Measurements from ENCODE around the gene FAM3C.
"Not testable (repeated sequence)": the region's sequence is repeated elsewhere in the genome, so short reads cannot be mapped to it uniquely, and the experiment has no call there.

FAM3C gene

DNA sequence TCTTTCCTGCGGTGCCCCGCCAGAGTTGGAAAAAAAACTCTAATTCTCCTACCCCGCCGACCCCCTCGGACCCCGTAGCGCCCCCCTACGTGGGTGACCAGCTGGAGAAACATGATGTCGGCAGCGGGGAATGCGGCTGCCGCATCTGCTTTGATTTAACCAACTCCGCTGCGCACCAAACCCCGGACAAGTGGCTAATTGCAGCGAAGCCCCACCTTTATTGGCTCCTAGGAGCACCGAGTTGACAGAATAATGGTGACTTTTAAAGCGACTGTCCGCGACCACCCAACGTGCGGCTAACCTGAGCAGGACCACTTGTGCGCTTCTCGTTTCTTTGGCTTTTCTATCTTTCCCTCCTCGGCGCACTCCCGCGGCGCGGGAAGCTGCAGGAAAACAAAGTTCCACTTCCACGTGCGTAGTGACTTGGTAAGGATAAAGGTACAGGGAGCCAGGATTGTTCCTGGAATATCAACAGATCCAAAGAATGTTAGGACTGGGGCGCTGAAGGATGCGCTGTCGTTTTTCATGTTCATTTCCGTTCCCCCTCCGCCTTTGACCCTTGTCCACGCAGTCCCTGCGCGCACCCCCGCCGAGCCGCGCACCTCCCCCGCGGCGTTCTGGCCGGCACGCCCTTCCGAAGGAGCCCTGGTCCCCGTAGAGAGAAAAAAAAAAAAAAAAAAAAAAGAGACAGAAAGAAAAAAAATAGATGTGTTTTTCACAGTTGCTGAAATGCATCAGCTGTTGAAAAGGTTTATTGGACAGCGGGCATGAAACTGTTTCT is 65.9 kb downstream of the FAM3C start:
- DNase-seq (ENCODE audit: low read depth in 2 of 2) = no peak

- no peak for DNase-seq (ENCODE audit: low read depth in 2 of 2)
Observed at GRCh38 chr7:121329191-121330052, 66.7 kb downstream of the FAM3C start.

DNA sequence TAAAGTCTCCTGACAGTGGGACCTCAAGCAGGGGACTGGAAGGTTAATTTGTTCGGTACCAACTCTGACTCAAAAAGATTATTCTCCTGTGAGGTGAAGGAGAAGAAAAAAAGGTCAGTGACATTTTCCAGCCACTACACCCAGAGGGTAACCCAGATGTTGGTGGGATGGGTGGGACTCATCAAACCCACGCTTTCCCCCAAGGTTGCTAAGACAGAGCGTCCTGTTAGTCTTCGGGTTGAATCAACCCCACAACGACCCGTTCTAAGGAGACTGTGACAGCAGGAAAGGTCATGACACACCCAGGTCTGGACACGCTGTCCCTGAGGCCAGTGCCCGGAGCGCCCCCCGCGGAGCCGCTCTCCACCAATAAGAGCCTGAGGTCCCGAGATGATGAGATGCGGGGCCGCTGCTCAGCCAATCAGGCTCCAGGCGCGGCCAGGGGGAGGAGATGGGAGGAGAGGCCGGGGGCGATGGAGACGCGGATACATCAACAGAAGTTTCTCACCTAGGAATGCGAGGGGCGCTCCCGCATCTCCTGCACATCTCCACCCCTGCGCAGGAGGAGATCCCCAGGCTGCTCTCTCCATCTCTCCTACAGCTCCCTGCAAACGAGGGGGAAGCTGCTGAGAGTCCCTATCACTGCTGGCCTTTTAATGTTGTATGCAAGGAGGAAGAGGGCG is 67.5 kb downstream of the FAM3C start, which contains the start of gene WNT16:
Gene WNT16, plus strand, starts transcription at position 493 of the 683 bp plus-strand sequence. CDS start 293 bp downstream, outside the sequence.
- no peak for DNase-seq (ENCODE audit: low read depth in 2 of 2)

- DNase-seq (ENCODE audit: low read depth in 2 of 2) = no peak
Observed at GRCh38 chr7:121327671-121328070, 68.4 kb downstream of the FAM3C start.

GRCh38 chr7:121323515-121324302 is 72.4 kb downstream of the FAM3C start:
- no peak for DNase-seq (ENCODE audit: low read depth in 2 of 2)

DNA sequence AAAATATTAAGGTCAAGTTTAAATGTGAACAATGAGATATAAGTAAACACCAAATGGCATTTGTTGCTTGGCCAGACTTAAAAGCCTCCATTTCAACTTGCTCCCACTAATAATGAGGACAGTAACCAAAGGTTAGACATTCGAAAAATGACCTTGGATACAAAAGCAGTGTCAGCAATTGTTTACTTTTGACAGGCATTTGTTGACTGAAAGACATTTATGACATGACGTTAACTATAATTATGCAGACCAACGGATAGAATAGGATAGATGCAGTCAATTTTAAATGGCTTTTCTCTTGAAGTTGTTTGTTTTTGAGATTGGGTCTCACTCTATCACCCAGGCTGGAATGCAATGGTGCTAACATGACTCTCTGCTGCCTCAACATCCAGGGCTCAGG is 73.6 kb downstream of the FAM3C start:
- DNase-seq (ENCODE audit: low read depth in 2 of 2) = no peak

- not testable (repeated sequence) for DNase-seq (ENCODE audit: low read depth in 2 of 2)
Observed at GRCh38 chr7:121315170-121315569, 80.9 kb downstream of the FAM3C start.

GRCh38 chr7:121313793-121314676 is 82.1 kb downstream of the FAM3C start:
- DNase-seq (ENCODE audit: low read depth in 2 of 2) = no peak

GRCh38 chr7:121313220-121313792 is 82.8 kb downstream of the FAM3C start:
- no peak for DNase-seq (ENCODE audit: low read depth in 2 of 2)

- no peak for DNase-seq (ENCODE audit: low read depth in 2 of 2)
Observed at GRCh38 chr7:121307021-121307574, 89.0 kb downstream of the FAM3C start.

GRCh38 chr7:121306565-121306964 is 89.5 kb downstream of the FAM3C start:
- no peak for DNase-seq (ENCODE audit: low read depth in 2 of 2)

GRCh38 chr7:121305109-121305508 is 91.0 kb downstream of the FAM3C start:
- DNase-seq (ENCODE audit: low read depth in 2 of 2) = no peak

GRCh38 chr7:121304102-121304658 is 91.9 kb downstream of the FAM3C start:
- DNase-seq (ENCODE audit: low read depth in 2 of 2) = no peak

DNA sequence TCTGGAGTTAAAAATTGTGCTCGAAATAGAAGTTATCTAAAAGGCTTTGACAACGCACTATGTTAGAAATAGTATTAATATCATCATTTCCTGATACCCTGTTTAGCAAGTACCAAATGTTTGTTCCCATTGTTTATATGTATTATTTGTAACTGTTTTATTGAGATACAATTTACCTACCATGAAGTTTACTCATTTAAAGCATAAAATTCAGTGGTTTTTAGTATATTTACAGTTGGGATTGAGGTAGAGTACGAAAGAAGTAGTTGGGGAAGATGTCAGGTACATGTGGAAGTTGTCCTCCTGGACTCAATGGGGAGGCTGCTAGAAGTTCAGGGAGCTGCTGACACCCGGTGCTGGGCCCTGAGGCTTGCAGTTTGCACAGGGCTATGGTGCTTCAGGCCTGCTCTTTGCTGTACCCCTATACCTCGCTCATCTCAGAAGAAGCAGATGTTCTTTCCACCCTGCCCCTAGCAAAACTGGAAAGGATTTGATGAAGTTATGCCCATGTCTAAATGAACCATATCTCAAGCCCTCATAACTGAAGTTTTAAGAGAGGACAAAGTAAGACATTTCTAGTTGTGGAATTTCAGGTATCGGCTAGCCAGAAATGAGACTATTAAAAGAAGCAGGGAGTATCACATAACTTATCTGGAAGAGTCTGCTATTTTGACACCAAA is 92.5 kb downstream of the FAM3C start:
- DNase-seq (ENCODE audit: low read depth in 2 of 2) = no peak

DNA sequence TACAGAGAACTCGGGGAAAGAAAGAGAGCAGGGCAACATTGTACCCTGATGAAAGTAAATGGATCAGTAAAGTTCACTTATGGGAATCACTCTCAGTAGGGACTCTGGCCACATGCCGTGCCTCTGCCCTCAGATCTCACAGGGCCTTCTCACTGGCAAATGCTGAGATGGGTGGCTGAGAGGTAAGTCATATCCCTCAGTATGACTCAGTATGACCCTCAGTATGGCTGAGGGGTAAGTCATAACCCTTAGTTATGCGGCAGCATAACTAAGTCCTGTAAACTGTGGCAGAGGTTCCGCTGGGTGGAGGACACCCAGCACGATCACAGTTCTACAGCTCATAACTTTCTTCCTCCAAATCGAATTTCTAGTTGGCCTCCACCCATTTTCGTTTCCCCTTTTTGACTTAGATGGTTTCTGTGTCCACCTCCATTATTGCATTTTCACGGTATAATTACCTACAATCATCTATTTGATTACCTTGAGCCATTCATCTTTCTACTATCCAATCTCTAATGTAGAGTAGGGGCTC is 93.8 kb downstream of the FAM3C start:
- DNase-seq (ENCODE audit: low read depth in 2 of 2) = no peak

- DNase-seq (ENCODE audit: low read depth in 2 of 2) = no peak
Observed at GRCh38 chr7:121301446-121302213, 94.5 kb downstream of the FAM3C start.

GRCh38 chr7:121300685-121301420 is 95.3 kb downstream of the FAM3C start:
- DNase-seq (ENCODE audit: low read depth in 2 of 2) = no peak
